A549 treated with CORT108297 at 1 μM for 4 hours (cell line): ENCODE results near the gene MED17. TPM values are rescaled to one million over a fixed set of nuclear protein-coding genes. Genes with fewer than 3 reads are reported as not detected.

Source experiments
- total RNA-seq: library from RNA; stranded (reverse); fragments of 200-300 nt; extraction: Qiagen RNA extraction; gene quantifications from 5 replicates; pipeline ENCODE4 v1.2.3, GENCODE V29; 2022

The MED17 gene
- total RNA-seq, result 20.0 to 22.5 TPM (median 20.8 TPM) in 5 replicates

GRCh38 chr11:93784145-93784934 lies at the start of gene MED17:
Gene MED17 (plus strand): TSS chr11:93784282. CDS start chr11:93784514, 232 bp downstream.

DNA sequence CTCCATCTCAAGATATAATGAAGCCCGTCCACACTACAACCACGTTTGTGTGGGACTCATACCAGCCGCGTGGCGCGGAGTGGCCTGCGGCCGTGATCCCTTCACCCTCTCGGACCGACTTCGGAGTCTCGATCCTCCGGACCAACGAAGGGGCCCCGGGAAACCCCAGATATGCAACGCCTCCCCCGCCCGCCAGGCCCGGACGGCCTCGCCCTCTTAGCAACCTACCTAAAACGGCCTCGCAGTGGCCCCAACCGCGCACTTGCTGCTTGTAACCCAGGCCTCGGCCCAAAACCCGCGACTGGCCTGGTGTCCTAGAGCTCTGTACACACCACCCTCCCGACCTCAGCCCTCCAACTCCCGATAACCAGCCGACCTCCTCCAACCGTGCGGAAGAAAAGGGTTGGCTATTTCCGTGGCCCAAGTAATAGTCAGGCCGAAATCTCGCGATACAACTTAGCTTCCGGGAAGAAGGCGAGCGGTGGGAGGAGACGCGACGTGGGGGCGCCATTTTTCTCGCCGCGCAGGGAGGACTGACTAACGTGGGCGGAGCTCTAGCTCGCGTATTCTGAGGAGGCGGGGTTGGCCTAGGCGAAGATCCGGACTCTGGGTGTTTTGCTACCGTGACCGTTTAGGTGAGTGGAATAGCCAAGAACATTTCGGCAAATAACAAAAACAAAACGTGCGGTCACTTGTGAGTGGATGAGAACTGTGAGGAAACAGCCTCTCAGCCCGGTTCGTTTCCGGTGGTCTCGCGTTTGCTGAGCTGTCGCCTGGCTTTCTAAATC lies 42.8 kb upstream of the MED17 start, which contains the start of the genes C11orf54 and TAF1D:
C11orf54 (plus strand) TSS at position 579 of the 788 bp plus-strand sequence. CDS start 5,722 bp downstream, outside the sequence.
TAF1D (minus strand) TSS at position 402 of the 788 bp plus-strand sequence. CDS start 2,191 bp downstream, outside the sequence.

DNA sequence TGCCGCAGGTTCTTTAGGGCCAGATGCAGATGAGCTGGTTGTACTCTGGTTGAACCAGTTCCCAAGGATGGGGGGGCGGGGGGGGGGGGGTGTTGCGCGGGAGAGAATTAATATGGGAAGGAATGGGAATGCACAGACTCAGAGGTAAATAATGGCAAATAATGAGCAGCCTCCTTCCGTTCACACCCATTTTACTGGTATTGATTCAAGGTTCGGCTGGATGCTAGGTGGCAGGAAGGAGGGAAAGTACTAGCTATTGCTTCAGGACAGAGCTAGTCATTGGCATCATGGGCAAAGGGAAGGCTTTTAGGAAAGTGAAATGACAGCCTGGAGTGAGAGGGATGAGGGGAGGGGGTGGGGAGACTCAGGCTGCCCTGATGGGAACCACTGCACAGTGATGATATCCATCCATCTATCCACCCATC lies 66.5 kb downstream of the MED17 start, which contains the start of gene VSTM5:
VSTM5 (minus strand) TSS at position 25 of the 425 bp plus-strand sequence. CDS start 116 bp downstream, outside the sequence.

Other genes with a start within 250 kb of the MED17 start
- gene SMCO4, start 240.9 kb upstream of the MED17 start, total RNA-seq, result 14.0 to 20.2 TPM (median 18.5 TPM) in 5 replicates
- gene CEP295, start 122.6 kb upstream of the MED17 start, total RNA-seq, result 5.5 to 8.8 TPM (median 6.4 TPM) in 5 replicates
- 90.8 to 99.9 TPM (median 94.6 TPM) in 5 replicates for gene TAF1D, start 42.8 kb upstream of the MED17 start, total RNA-seq
- gene C11orf54, start 42.6 kb upstream of the MED17 start, total RNA-seq, result 10.5 to 14.5 TPM (median 11.7 TPM) in 5 replicates
- not detected in 5 replicates for gene VSTM5, start 66.3 kb downstream of the MED17 start, total RNA-seq
- gene HEPHL1, start 237.1 kb downstream of the MED17 start, total RNA-seq, result not detected in 5 replicates